ENCODE data around the gene KCNJ16.

- no peak for TF ChIP-seq REST (IDR thresholded peaks at IDR 0.05; ENCODE audit: low read depth)
- no peak for TF ChIP-seq RAD21 (IDR thresholded peaks at IDR 0.05; ENCODE audit: low read depth)
- TF ChIP-seq ZBTB7A (IDR thresholded peaks at IDR 0.05; ENCODE audit: low read depth): no peak
- TF ChIP-seq, protein P1, sequence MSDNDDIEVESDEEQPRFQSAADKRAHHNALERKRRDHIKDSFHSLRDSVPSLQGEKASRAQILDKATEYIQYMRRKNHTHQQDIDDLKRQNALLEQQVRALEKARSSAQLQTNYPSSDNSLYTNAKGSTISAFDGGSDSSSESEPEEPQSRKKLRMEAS (IDR thresholded peaks at IDR 0.05): no peak
- TF ChIP-seq TCF12 (IDR thresholded peaks at IDR 0.05; ENCODE audit: low read depth): no peak
- no peak for TF ChIP-seq CREB1 (IDR thresholded peaks at IDR 0.05; ENCODE audit: low read depth)
- TF ChIP-seq FOXM1 (IDR thresholded peaks at IDR 0.05; ENCODE audit: borderline replicate concordance, low read depth): no peak
- TF ChIP-seq TAF1 (IDR thresholded peaks at IDR 0.05; ENCODE audit: low read depth): no peak
- no peak for TF ChIP-seq CEBPB (IDR thresholded peaks at IDR 0.05)
- no peak for TF ChIP-seq TEAD4 (IDR thresholded peaks at IDR 0.05)
- TF ChIP-seq YY1 (IDR thresholded peaks at IDR 0.05; ENCODE audit: low read depth): no peak
- no peak for TF ChIP-seq EP300 (IDR thresholded peaks at IDR 0.05; ENCODE audit: borderline replicate concordance)
- TF ChIP-seq NFIC (IDR thresholded peaks at IDR 0.05): no peak
Measured at GRCh38 chr17:70073799-70074198, 1.2 kb upstream of the KCNJ16 start.
